Ishikawa (cell line): ENCODE measurements around the gene KIF5C.

Experiments used
- CEBPB ChIP-seq: IDR thresholded peaks from 2 replicates; pipeline ENCODE4 v1.6.1; 2012
- CREB1 ChIP-seq: IDR thresholded peaks from 2 replicates; pipeline ENCODE4 v1.6.1; 2012; ENCODE audit warnings: low read depth
- EGR1 ChIP-seq: IDR thresholded peaks from 2 replicates; pipeline ENCODE4 v1.6.1; 2012
- EP300 ChIP-seq: IDR thresholded peaks from 2 replicates; pipeline ENCODE4 v1.6.1; 2012; ENCODE audit warnings: borderline replicate concordance
- FOXM1 ChIP-seq: IDR thresholded peaks from 2 replicates; pipeline ENCODE4 v1.6.1; 2012; ENCODE audit warnings: low read depth, borderline replicate concordance
- NFIC ChIP-seq: IDR thresholded peaks from 2 replicates; pipeline ENCODE4 v1.6.1; 2012
- RAD21 ChIP-seq: IDR thresholded peaks from 2 replicates; pipeline ENCODE4 v1.6.1; 2012; ENCODE audit warnings: low read depth
- TAF1 ChIP-seq: IDR thresholded peaks from 2 replicates; pipeline ENCODE4 v1.6.1; 2012; ENCODE audit warnings: low read depth, mild to moderate bottlenecking
- TCF12 ChIP-seq: IDR thresholded peaks from 2 replicates; pipeline ENCODE4 v1.6.1; 2012; ENCODE audit warnings: low read depth
- TEAD4 ChIP-seq: IDR thresholded peaks from 2 replicates; pipeline ENCODE4 v1.6.1; 2012
- YY1 ChIP-seq: IDR thresholded peaks from 2 replicates; pipeline ENCODE4 v1.6.1; 2012; ENCODE audit warnings: low read depth
- ZBTB7A ChIP-seq: IDR thresholded peaks from 2 replicates; pipeline ENCODE4 v1.6.1; 2012; ENCODE audit warnings: low read depth
- TF ChIP-seq, protein P1 (sequence below): IDR thresholded peaks from 2 replicates; pipeline ENCODE4 v1.6.1; 2012
- TF ChIP-seq, protein P2 (sequence below): IDR thresholded peaks from 2 replicates; pipeline ENCODE4 v1.6.1; 2012; ENCODE audit warnings: low read depth, mild to moderate bottlenecking
- TF ChIP-seq, protein P3 (sequence below): IDR thresholded peaks from 2 replicates; pipeline ENCODE4 v1.6.1; 2012

The KIF5C gene

DNA sequence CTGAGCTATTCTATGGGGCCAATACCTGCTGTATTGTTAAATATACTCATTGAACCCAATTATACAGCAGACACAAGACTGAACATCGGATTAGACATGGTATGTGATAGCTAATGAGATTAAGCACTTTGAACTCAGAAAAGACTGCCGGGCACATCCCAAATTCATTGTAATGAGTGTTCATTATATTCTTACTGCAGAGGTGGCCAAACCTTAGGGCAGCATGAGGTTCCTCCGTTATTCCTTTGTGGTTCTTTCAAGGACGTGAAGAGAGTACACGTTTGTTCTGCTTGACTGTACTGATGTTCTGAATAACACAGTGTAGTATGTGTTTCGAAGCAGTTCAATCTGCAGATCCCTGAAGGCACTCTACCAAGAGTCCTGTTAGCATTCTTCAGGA is 78.4 kb downstream of the KIF5C start:
- TF ChIP-seq, protein P1, sequence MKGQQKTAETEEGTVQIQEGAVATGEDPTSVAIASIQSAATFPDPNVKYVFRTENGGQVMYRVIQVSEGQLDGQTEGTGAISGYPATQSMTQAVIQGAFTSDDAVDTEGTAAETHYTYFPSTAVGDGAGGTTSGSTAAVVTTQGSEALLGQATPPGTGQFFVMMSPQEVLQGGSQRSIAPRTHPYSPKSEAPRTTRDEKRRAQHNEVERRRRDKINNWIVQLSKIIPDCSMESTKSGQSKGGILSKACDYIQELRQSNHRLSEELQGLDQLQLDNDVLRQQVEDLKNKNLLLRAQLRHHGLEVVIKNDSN: no peak
- TF ChIP-seq NFIC (no peak), TAF1 (no peak), TCF12 (no peak), TEAD4 (no peak)

DNA sequence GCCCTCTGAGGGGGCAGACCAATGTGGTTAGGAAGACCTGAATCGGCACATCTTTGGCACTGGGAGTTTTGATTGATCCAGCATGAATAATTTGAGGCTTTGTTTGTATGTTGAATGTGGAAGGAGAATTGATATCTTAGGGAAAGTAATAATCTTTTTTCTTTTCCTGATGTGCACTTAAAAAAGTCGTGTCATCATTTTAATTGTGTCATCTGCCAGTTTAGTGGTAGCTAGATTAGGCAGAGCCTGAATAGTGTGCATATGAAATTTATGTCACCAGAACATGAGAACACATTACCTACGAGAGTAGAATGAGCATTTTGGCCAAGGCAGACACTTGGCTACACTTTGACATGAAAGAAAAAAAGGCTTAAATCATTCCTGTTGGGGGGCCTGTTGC is 79.5 kb downstream of the KIF5C start:
- TF ChIP-seq, protein P2, sequence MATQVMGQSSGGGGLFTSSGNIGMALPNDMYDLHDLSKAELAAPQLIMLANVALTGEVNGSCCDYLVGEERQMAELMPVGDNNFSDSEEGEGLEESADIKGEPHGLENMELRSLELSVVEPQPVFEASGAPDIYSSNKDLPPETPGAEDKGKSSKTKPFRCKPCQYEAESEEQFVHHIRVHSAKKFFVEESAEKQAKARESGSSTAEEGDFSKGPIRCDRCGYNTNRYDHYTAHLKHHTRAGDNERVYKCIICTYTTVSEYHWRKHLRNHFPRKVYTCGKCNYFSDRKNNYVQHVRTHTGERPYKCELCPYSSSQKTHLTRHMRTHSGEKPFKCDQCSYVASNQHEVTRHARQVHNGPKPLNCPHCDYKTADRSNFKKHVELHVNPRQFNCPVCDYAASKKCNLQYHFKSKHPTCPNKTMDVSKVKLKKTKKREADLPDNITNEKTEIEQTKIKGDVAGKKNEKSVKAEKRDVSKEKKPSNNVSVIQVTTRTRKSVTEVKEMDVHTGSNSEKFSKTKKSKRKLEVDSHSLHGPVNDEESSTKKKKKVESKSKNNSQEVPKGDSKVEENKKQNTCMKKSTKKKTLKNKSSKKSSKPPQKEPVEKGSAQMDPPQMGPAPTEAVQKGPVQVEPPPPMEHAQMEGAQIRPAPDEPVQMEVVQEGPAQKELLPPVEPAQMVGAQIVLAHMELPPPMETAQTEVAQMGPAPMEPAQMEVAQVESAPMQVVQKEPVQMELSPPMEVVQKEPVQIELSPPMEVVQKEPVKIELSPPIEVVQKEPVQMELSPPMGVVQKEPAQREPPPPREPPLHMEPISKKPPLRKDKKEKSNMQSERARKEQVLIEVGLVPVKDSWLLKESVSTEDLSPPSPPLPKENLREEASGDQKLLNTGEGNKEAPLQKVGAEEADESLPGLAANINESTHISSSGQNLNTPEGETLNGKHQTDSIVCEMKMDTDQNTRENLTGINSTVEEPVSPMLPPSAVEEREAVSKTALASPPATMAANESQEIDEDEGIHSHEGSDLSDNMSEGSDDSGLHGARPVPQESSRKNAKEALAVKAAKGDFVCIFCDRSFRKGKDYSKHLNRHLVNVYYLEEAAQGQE: no peak
- TF ChIP-seq YY1 (no peak), RAD21 (no peak), EP300 (no peak), ZBTB7A (no peak), EGR1 (no peak), TCF12 (no peak)
- TF ChIP-seq, protein P3, sequence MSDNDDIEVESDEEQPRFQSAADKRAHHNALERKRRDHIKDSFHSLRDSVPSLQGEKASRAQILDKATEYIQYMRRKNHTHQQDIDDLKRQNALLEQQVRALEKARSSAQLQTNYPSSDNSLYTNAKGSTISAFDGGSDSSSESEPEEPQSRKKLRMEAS: no peak

DNA sequence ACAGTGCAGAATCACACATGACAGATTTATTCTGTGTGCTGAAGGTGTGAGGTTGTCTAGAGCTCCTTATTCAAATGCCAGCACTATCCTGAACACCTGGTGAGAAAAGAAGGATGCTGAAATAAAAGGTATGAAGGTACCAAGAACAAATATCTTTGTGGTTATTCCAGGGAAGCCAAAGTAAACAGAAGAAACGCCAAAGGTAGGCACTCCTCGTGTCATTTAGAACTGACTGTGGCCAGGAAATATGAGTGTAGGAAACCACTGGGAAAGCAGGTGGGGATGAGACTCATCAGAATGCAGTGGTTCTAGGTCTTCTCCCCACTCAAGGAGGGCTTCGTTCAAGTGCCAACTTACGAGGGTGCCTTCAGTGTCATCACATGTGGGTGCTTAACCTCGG is 80.8 kb downstream of the KIF5C start:
- no peak for TF ChIP-seq TAF1

DNA sequence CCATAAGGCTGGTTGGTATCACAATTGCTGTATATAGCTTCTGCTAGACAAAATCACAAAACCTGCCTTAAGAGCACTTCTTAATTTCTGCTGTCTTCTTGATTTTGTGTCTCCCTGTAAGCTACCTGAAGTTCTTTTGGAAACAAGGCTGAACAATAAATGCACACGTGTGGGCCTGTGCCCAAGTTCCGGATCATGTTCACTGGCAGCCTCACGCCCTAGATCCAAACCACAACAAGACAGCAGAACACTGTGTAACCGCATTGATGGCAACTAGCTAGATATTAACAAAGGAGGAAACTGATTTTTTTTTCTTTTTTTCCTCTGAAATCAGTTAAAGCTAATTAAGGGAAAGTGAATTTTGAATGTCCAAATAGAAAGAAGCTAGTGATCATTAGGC is 82.0 kb downstream of the KIF5C start:
- TF ChIP-seq TCF12 (no peak), CEBPB (no peak), EGR1 (no peak), TEAD4 (no peak), ZBTB7A (no peak), RAD21 (no peak), NFIC (no peak), YY1 (no peak), CREB1 (no peak), FOXM1 (no peak)
- TF ChIP-seq, protein P2: no peak
- TF ChIP-seq, protein P3: no peak

DNA sequence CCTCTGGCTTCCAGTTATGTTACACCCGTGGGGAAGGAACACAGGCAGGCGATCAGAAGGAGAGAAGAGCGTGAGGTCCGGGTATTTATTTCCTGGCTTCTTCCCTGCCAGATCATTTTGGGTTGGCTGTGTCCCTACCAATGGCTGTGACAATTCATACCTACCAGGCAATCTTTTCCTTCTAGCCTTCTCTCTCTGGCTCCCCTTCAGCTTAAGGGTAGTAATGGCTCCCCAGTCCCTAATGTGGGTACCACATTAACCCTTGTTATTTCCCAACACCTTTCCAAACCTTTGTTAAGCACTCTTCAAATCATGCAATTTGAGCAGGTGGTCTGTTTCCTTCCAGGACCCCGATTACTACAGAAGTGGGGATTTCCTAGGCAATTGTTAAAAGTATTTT is 84.7 kb downstream of the KIF5C start:
- TF ChIP-seq, protein P1: no peak
- TF ChIP-seq TEAD4 (no peak), TCF12 (no peak), NFIC (no peak), RAD21 (no peak), EGR1 (no peak)

DNA sequence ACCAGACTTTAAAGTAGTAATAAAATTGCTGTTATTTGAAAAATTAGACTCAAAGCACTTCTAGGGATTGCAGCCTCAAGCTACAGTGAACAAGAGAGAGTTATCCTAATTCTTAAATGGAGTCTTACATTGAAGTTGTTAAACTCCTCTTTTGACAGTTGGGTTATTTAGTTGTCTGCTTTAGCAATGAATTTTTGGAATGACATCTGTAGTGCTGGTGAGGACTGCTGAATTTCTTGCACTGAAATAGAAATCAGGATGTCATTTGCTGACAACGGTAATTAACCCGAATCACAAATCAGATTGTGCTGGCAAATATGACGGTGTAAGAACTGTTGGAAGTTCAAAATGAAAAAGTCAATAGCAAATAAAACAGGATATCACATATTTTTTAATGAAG is 85.5 kb downstream of the KIF5C start:
- TF ChIP-seq EP300: no peak
- no peak for TF ChIP-seq TCF12
- no peak for TF ChIP-seq EGR1
- no peak for TF ChIP-seq ZBTB7A
- no peak for TF ChIP-seq CEBPB
- TF ChIP-seq FOXM1: no peak
- no peak for TF ChIP-seq NFIC
- TF ChIP-seq RAD21: no peak
- TF ChIP-seq, protein P1: no peak

DNA sequence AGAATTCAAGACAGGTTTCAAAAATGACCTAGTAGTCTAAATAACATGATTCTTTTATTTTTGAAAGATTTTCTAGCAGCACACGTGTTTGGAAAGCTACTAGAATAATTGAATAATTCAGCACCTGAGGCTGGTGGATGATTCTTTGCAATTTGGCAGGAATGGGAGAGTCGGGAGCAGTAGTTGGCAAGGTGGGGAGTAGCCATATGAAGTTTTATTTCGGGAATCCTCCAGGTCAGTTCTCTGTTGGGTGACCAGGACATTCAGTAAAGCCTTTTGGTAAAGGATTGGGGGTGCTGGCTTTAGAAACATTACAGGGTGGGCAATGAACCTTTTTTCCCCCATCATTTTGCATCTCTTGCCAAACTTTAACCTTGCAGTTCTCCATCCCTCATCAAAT is 88.4 kb downstream of the KIF5C start:
- no peak for TF ChIP-seq CREB1
- TF ChIP-seq, protein P2: no peak
- no peak for TF ChIP-seq RAD21
- no peak for TF ChIP-seq EP300
- no peak for TF ChIP-seq FOXM1
- TF ChIP-seq NFIC: no peak
- TF ChIP-seq, protein P3: no peak
- TF ChIP-seq ZBTB7A: no peak
